Skin epidermis (tissue), 12 donors: ENCODE results near the gene LIPF.
"Not testable (repeated sequence)": the region's sequence is repeated elsewhere in the genome, so short reads cannot be mapped to it uniquely, and the experiment has no call there.

Experiments
- H3K27ac ChIP-seq, 21 experiments: fragments of 200-600 bp; sonication (generic) in 11 of 21; one replicate each; pipeline ENCODE4 v1.5.0; 2020; ENCODE audit warnings: mild to moderate bottlenecking in 3 of 21, inconsistent platforms in 2 of 21, moderate library complexity in 2 of 21
- H3K4me3 ChIP-seq, 7 experiments: fragments of 200-600 bp; sonication (generic) in 2 of 7; one replicate each; pipeline ENCODE4 v1.5.0; 2020; ENCODE audit warnings: inconsistent platforms in 2 of 7, mild to moderate bottlenecking in 2 of 7, moderate library complexity in 1 of 7

Gene LIPF, protein sequence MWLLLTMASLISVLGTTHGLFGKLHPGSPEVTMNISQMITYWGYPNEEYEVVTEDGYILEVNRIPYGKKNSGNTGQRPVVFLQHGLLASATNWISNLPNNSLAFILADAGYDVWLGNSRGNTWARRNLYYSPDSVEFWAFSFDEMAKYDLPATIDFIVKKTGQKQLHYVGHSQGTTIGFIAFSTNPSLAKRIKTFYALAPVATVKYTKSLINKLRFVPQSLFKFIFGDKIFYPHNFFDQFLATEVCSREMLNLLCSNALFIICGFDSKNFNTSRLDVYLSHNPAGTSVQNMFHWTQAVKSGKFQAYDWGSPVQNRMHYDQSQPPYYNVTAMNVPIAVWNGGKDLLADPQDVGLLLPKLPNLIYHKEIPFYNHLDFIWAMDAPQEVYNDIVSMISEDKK

DNA sequence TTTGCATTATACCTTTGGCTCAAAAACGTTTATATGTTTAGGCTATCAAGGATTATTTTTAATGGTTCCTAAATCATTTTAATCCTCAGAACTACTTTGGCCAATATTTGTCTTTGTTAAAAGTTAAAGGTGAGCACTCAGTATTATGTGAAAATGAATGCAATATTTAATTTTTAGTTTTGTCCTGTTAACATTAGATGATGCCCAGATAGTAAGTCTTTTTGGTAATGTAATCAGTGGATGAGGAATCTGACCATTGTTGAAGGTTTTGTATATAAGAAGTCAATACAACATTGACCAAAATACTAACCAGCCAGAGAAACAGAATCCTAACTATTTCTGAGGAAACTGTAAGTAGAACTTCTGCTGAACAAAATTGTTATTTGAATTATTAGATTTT, at the start of gene LIPF:
LIPF (plus strand) TSS at position 301 of the 400 bp plus-strand sequence. CDS start 2,856 bp downstream, outside the sequence.
- Histone ChIP-seq H3K4me3 (no peak within 1 kb of the TSS), H3K27ac (no peak within 1 kb of the TSS)

- Histone ChIP-seq H3K27ac (no peak overlapping the region), H3K4me3 (no peak overlapping the region)
Observed at GRCh38 chr10:88616250-88616977, 47.8 kb upstream of the LIPF start.

- Histone ChIP-seq H3K4me3 (no peak overlapping the region), H3K27ac (no peak overlapping the region)
Observed at GRCh38 chr10:88617772-88618300, 46.4 kb upstream of the LIPF start.

DNA sequence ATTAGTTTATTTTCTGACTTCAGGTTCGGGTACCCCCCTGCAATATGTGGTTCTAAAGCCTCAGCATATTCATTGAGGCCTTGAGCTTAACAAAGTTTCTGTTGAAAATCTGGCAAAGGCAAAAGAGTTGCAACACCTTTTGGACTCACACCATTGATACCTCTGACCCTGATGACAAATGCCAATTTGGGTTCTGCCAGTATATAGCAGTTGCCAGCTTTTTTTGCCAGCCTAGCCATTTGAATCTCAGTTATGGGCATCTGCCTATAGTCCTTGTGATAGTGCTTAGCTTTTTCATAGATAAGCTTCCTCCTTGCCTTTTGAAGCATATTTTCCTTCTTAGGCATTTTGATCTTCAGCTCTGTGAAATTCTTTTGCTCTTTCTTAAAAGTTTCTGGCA, 45.7 kb upstream of the LIPF start:
- Histone ChIP-seq H3K27ac (no peak overlapping the region), H3K4me3 (no peak overlapping the region)

DNA sequence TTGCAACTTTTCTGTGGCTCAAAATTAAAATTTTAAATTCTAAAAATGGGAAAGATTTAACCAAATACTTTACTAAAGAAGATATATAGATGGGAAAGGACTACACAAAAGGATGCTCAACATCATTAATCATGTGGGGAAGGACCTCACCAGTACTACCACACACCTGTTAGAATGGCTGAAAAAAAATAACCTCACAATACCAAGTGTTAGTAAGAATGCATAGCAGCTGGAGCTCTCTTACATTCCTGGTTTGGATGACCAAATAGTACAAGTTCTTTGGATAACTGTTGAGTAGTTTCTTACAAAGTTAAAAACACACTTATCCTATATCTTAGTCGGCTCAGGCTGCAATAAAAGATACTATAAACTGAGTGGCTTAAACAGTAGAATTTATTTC, 43.8 kb upstream of the LIPF start:
- Histone ChIP-seq H3K4me3 (no peak overlapping the region), H3K27ac (no peak overlapping the region)

DNA sequence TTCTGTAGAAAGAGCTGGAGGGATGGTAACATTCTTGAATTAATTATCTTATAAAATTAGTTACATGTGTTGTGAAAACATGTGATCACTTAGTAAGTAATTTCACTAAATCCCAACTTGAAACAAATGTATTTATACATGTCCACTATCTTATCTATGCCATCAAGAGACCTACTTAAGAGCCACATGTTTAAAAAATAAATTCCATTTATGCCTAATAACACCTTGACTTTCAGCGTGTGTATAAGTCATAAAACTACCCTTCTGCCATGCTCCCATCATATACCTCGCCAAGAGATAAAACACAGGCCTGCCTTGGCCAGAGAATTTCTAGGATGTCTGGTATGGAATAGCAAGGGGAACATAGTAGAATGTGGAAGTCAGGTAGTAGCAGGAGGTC, 40.4 kb upstream of the LIPF start:
- H3K27ac ChIP-seq, result no peak overlapping the region

GRCh38 chr10:88624840-88625239, 39.4 kb upstream of the LIPF start:
- Histone ChIP-seq H3K4me3 (no peak overlapping the region), H3K27ac (no peak overlapping the region)

More for the DNA sequence above, 40.4 kb upstream of the LIPF start:
- no peak overlapping the region for H3K4me3 ChIP-seq

GRCh38 chr10:88640186-88640585, 24.1 kb upstream of the LIPF start:
- H3K27ac ChIP-seq, result no peak overlapping the region
- H3K4me3 ChIP-seq, result no peak overlapping the region

DNA sequence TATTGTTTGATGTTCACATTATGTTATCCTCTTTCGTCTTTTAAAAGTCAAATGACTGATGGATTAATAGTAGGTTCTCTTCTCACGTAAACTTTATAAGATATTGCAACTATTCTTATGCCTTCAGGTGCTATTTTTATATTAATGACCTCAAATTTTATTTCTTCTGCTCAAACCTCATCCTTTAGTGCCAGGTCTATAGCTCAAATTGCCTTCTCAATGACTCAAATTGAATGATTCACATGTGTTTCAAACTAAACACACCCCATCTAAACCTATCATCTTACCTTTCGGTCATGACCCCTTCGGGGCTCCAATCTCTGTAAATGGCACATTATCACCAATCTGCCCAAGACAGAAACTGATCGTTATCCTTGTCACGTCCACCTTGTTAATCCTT, 22.0 kb upstream of the LIPF start:
- no peak overlapping the region for H3K4me3 ChIP-seq

DNA sequence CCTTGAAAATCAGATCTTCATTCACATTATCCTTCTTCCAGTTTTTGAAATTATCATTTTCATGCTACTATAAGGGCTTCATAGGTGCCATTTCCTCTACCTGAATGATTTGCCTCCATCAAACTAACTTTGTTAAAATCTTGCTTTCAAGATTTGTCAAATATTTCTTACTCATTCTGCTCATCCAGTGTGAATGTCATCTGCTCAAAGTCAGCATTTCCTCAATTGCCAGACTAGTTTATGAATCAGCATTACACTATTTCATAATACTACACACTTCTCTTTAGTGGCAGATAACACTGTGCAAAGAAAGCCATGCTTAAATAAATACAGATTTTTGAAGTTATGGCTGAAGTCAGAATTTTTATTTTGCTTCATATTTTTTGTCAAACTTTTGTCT, 21.3 kb upstream of the LIPF start:
- H3K4me3 ChIP-seq, result no peak overlapping the region

More for the DNA sequence above, 22.0 kb upstream of the LIPF start:
- no peak overlapping the region for H3K27ac ChIP-seq

DNA sequence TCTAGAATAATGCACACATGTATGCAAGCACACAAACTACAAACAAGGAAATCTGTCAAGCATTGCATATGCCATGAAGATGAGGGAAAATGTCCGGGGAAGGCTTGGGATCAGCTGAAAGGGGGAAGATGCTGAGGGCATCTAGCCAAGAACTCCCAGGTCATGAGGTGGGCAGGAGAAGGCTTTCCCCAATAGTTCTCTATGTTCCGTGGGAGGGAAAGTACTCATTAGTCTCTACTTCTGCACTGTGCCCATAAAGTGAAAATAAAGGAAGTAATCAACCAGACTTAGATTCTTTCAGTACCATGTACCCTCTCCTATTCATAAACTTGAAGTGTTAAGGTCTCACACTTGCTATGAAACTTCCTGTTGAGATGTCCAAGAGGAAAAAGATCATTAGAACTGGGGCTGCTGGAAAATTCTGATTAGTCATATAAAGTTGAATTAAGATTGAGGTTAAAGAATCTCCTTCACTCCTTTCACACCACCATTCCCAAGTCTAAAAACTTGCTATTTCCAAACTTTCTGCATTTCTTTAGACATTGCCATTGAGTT, 17.1 kb upstream of the LIPF start:
- H3K27ac ChIP-seq, result no peak overlapping the region
- no peak overlapping the region for H3K4me3 ChIP-seq

More for the DNA sequence above, 21.3 kb upstream of the LIPF start:
- H3K27ac ChIP-seq, result no peak overlapping the region

DNA sequence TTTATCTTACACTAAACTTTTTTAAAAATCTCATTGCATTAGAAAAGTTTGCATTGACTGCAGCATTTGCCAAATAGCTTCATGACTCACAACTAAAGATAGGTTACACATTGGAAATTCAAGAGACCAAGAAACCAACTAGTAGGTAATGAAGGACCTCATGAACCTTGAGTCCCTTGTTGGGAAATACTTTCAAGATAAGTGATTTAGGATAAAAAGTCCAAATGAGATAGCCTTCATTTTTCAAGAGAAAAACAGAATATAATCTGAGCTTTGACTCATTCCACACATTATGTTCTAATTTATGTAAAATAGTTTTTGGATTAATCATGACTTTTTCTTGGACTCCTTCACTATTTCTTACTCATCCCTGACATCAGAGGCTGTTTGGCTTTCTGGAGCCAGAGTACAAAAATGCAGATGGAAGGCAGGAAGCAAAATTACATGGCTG, 13.1 kb upstream of the LIPF start:
- Histone ChIP-seq H3K27ac (peak overlapping the region in 1 of 21 experiments; percentile 39), H3K4me3 (no peak overlapping the region)

DNA sequence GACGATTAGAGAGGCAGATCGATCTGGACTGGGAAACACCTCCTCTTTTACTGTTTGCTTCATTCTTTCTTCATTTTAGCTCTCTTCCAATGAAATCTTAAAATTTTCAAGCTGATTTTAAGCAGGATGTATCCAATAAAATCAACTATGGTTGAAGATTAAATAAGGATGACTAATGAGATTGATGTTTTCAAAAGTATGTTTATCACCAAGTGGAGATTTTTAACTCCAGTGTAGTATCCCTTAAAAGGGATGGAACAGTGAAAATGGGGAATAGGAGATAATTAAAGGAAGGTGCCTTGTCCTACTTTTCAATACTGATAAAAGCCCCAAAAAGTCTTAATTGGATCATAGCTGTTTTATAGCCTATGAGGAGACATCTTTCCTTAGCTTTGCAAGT, 11.6 kb upstream of the LIPF start:
- Histone ChIP-seq H3K27ac (peak overlapping the region in 2 of 21 experiments; percentile 13 to 18), H3K4me3 (no peak overlapping the region)

- H3K4me3 ChIP-seq, result no peak overlapping the region
- no peak overlapping the region for H3K27ac ChIP-seq
Observed at GRCh38 chr10:88657901-88658300, 6.3 kb upstream of the LIPF start.

DNA sequence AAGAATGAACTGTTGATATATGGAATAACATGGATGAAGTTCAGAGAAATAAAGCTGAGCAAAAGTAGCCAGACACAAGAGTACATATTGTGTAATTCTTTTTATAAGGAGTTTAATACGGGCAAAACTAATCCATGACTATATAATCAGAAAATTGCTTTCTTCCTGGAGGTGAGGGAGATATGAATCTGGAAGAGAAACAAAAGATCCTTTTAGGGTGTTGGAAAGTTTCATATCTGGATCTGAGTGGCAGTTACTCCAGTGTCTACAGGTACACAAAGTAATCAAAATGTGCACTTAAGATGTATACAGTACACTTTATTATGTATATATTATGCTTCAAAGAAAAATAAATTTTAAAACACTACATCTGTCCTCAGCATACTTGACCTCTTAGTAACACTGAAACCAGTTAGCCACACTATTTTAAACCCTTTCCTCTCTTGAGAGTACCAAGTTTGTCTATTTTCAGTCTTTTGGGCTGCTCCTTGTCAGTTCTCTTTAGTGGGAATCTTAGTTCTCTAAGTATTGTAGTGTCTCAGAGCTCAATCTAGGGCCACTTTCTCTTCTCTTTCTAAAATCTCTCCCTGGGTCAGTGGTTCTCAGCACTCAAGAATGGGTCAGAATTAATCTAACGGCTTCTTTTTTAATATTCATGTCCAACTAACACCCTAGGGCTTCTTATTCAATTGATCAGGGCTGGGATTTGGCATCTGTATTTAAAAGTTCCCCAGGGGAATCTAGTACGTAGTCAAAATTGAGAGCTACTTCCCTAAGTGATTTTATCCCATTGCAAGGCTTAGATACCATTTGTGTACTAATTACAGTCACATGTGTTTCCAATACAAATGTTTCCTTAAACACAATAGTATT, 4.3 kb upstream of the LIPF start:
- H3K27ac ChIP-seq, result no peak overlapping the region
- H3K4me3 ChIP-seq, result no peak overlapping the region

GRCh38 chr10:88660598-88660884, 3.7 kb upstream of the LIPF start:
- no peak overlapping the region for H3K27ac ChIP-seq
- H3K4me3 ChIP-seq, result no peak overlapping the region

DNA sequence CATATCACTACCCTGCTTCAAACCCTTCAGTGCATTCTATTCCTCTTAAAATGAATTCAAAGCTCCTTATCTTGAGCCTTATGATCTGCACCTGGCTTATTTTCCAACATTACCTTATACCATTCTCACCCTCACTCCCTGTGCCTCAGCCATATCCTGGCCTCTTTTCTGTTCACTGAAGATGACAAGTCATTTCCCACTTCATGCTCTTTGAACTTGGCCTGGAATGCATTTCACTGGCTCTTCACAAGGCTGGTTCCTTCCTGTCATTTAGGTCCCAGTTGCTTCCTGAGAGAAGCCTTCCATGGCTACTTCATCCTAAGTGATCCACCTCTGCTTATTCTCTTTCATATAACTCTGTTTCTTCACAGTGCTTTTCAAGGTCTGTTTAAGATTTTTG, 3.2 kb upstream of the LIPF start:
- Histone ChIP-seq H3K4me3 (no peak overlapping the region), H3K27ac (no peak overlapping the region)

- H3K4me3 ChIP-seq, result no peak overlapping the region
- no peak overlapping the region for H3K27ac ChIP-seq
Observed at GRCh38 chr10:88661577-88661976, 2.7 kb upstream of the LIPF start.

- H3K27ac ChIP-seq, H3K4me3 ChIP-seq: not testable (repeated sequence)
Observed at GRCh38 chr10:88663153-88663552, 1.1 kb upstream of the LIPF start.

- H3K27ac ChIP-seq, result no peak overlapping the region
- H3K4me3 ChIP-seq, result no peak overlapping the region
Observed at GRCh38 chr10:88668465-88668864, 4.2 kb downstream of the LIPF start.
